Astrocyte (in vitro differentiated cells and primary cell): ENCODE measurements around the gene FBXW5.

Experiments used
- CTCF ChIP-seq: IDR thresholded peaks from 2 replicates; pipeline ENCODE4 v1.5.1; 2011; ENCODE audit warnings: low read depth, mild to moderate bottlenecking, inconsistent platforms, low read length, moderate library complexity; ENCODE audit not compliant: insufficient read depth
- EZH2 ChIP-seq: IDR thresholded peaks from 2 replicates; pipeline ENCODE4 v1.6.1; 2012; ENCODE audit warnings: mild to moderate bottlenecking, low read length, inconsistent platforms; ENCODE audit not compliant: insufficient read depth

GRCh38 chr9:136942112-136942880 is 2.2 kb downstream of the FBXW5 start:
- TF ChIP-seq EZH2 (no peak), CTCF (no peak)
